PC-9 (cell line): ENCODE measurements around the gene LRCOL1. TPM values are rescaled to one million over a fixed set of nuclear protein-coding genes. Genes with fewer than 3 reads are reported as not detected.

Experiments
- BruUV-seq: library from RNA; stranded (reverse); fragments of 400-500 nt; replicated peaks from 2 replicates; lab custom pipeline; 2021; lab: Mats Ljungman, UMichigan
- CTCF ChIA-PET: fragments of 300-600 bp; sonication (Branson Sonifier 250); formaldehyde crosslinking; loops from one replicate; lab custom pipeline; 2022; ENCODE audit warnings: antibody characterized with exemption; lab: Charles Lee
- POLR2A ChIA-PET: fragments of 300-600 bp; sonication (Branson Sonifier 250); formaldehyde crosslinking; loops from one replicate; lab custom pipeline; 2022; ENCODE audit warnings: antibody characterized with exemption; ENCODE audit not compliant: unreplicated experiment; lab: Charles Lee
- DNase-seq, 2 experiments: peaks; one replicate each; pipeline versions ENCODE4 v3.0.0 to v3.0.0-alpha.2; 2015 to 2022; ENCODE audit warnings: mixed read lengths in 1 of 2
- H2AFZ ChIP-seq: fragments of 200-600 bp; sonication (generic); 2 replicates; pipeline ENCODE4 v1.8.1; 2017; ENCODE audit warnings: antibody characterized with exemption
- H3F3A ChIP-seq: fragments of 200-600 bp; sonication (generic); 2 replicates; pipeline ENCODE4 v1.8.1; 2017; ENCODE audit warnings: antibody characterized with exemption, mild to moderate bottlenecking, low read depth; ENCODE audit not compliant: insufficient read depth
- H3K27ac ChIP-seq: fragments of 200-600 bp; sonication (generic); 2 replicates; pipeline ENCODE4 v1.6.1; 2016; ENCODE audit warnings: mixed run types
- H3K27me3 ChIP-seq: fragments of 200-600 bp; sonication (generic); 2 replicates; pipeline ENCODE4 v1.6.1; 2016; ENCODE audit warnings: low read depth, mixed run types; ENCODE audit not compliant: insufficient read depth
- H3K36me3 ChIP-seq: fragments of 200-600 bp; sonication (generic); 2 replicates; pipeline ENCODE4 v1.6.1; 2016; ENCODE audit warnings: low read depth, mixed run types
- H3K4me1 ChIP-seq: fragments of 200-600 bp; sonication (generic); replicated peaks from 2 replicates; pipeline ENCODE4 v1.6.1; 2016; ENCODE audit warnings: mixed run types; ENCODE audit not compliant: insufficient read depth
- H3K4me2 ChIP-seq: fragments of 200-600 bp; sonication (generic); 2 replicates; pipeline ENCODE4 v1.6.1; 2017; ENCODE audit warnings: mixed run types
- H3K4me3 ChIP-seq: fragments of 200-600 bp; sonication (generic); 2 replicates; pipeline ENCODE4 v1.6.1; 2016; ENCODE audit warnings: mixed run types
- H3K79me2 ChIP-seq: fragments of 200-600 bp; sonication (generic); 2 replicates; pipeline ENCODE4 v1.6.1; 2017; ENCODE audit warnings: low read depth, mixed run types
- H3K9me2 ChIP-seq: fragments of 200-600 bp; sonication (generic); 2 replicates; pipeline ENCODE4 v1.8.1; 2017; ENCODE audit warnings: mild to moderate bottlenecking; ENCODE audit not compliant: insufficient read depth
- H3K9me3 ChIP-seq: fragments of 200-600 bp; sonication (generic); 2 replicates; pipeline ENCODE4 v1.8.1; 2016; ENCODE audit warnings: low read depth; ENCODE audit not compliant: insufficient read depth
- H4K20me1 ChIP-seq: fragments of 200-600 bp; sonication (generic); 2 replicates; pipeline ENCODE4 v1.8.1; 2017; ENCODE audit not compliant: insufficient read depth
- CTCF ChIP-seq: fragments of 200-600 bp; sonication (generic); conservative IDR thresholded peaks from 2 replicates; pipeline ENCODE4 v1.6.1; 2017; ENCODE audit warnings: mixed run types, antibody characterized with exemption, mild to moderate bottlenecking, moderate library complexity
- EZH2 ChIP-seq: fragments of 200-600 bp; sonication (generic); IDR thresholded peaks from 2 replicates; pipeline ENCODE4 v1.8.0; 2017; ENCODE audit warnings: antibody characterized with exemption, low read depth
- intact Hi-C: fragments of 100-400 bp; cut with micrococcal nuclease; formaldehyde crosslinking; loops from one replicate; pipeline ENCODE4 v1.10.0; 2022; ENCODE audit not compliant: unreplicated experiment
- total RNA-seq: library from RNA; stranded (reverse); gene quantifications from 2 replicates; pipeline ENCODE4 v1.2.3, GENCODE V29; 2021

LRCOL1 gene
- total RNA-seq, 1 experiment from 2014 or later, result not detected

DNA sequence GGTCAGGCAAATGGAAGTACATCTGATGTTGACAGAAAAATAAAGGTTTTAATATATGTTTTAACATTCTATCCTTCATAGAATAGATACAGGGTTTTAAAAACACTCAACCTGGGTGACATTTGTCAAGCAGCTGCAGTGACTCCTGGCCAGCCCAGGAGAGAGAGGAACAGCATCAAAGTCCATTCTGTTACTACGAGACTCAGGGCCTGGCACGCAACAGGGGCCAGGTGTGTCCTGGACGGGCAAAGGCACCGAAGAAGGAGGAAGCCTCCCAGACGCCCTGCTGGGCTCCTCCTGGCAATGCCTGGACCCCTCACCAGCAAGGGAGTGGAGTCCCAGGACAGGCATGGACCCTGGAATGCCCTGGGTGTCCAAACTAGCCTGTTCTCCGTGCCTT is 22.1 kb downstream of the LRCOL1 start:
- no peak for TF ChIP-seq CTCF
- BruUV-seq, result no TSS peak

DNA sequence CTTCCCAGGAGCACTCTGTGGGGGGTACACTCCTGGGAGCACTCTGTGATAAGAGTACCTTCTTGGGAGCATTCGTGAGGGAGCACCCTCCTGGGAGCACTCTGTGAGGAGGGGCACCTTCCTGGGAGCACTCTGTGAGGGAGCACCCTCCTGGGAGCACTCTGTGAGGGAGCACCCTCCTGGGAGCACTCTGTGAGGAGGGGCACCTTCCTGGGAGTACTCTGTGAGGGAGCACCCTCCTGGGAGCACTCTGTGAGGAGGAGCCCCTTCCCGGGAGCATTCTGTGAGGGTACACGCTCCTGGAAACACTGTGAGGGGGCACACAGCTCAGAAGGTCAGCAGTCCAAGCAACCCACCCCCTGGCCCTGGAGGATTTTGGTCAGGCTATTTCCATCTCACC is 22.6 kb downstream of the LRCOL1 start:
- no peak overlapping the region for H3K4me2 ChIP-seq
- ChIA-PET POLR2A (interaction anchor here (0.6 kb wide), 1 partner anchor 61 kb away, joined by 7 read pairs; no protein-coding TSS in a partner anchor), CTCF (no interaction called here)
- H3K79me2 ChIP-seq, result no peaks in the 10 kb centered on the region
- no peaks in the 10 kb centered on the region for H4K20me1 ChIP-seq
- DNase-seq, result no peak
- H3K27me3 ChIP-seq, result peaks cover 23% of the 10 kb centered on the region
- no peaks in the 10 kb centered on the region; the same call in 1 of the 2 replicates for H3F3A ChIP-seq
- H3K27ac ChIP-seq, result no peak overlapping the region
- BruUV-seq, result no TSS peak
- H3K4me1 ChIP-seq, result no peaks in the 10 kb centered on the region
- intact Hi-C loops, result no loop called here
- no peaks in the 10 kb centered on the region for H3K9me3 ChIP-seq
- H3K36me3 ChIP-seq, result no peaks in the 10 kb centered on the region
- no peak overlapping the region for H3K4me3 ChIP-seq
- no peak overlapping the region for H2AFZ ChIP-seq
- H3K9me2 ChIP-seq, result no peaks in the 10 kb centered on the region
- TF ChIP-seq EZH2, result no peak
- TF ChIP-seq CTCF, result no peak

More for the DNA sequence above, 22.1 kb downstream of the LRCOL1 start:
- Histone ChIP-seq H3K4me1 (no peaks in the 10 kb centered on the region), H3K4me2 (no peak overlapping the region), H3F3A (no peaks in the 10 kb centered on the region; the same call in 1 of the 2 replicates), H3K27ac (no peak overlapping the region), H4K20me1 (no peaks in the 10 kb centered on the region), H3K9me3 (no peaks in the 10 kb centered on the region), H3K79me2 (no peaks in the 10 kb centered on the region), H2AFZ (no peak overlapping the region), H3K9me2 (no peaks in the 10 kb centered on the region), H3K36me3 (no peaks in the 10 kb centered on the region), H3K4me3 (no peak overlapping the region), H3K27me3 (peaks cover 29% of the 10 kb centered on the region)
- no peak for DNase-seq
- ChIA-PET CTCF (no interaction called here), POLR2A (no interaction called here)
- intact Hi-C loops, result no loop called here

- ChIA-PET POLR2A (no interaction called here), CTCF (no interaction called here)
- Histone ChIP-seq H2AFZ (no peak overlapping the region), H4K20me1 (no peaks in the 10 kb centered on the region), H3K79me2 (no peaks in the 10 kb centered on the region), H3F3A (no peaks in the 10 kb centered on the region; the same call in 1 of the 2 replicates), H3K9me3 (no peaks in the 10 kb centered on the region), H3K9me2 (no peaks in the 10 kb centered on the region), H3K4me2 (no peak overlapping the region), H3K27me3 (peaks cover 16% of the 10 kb centered on the region), H3K4me3 (no peak overlapping the region), H3K27ac (no peak overlapping the region), H3K4me1 (no peaks in the 10 kb centered on the region), H3K36me3 (no peaks in the 10 kb centered on the region)
- intact Hi-C loops, result no loop called here
- DNase-seq, result no peak
- TF ChIP-seq CTCF, result no peak
- TF ChIP-seq EZH2, result no peak
- BruUV-seq, result no TSS peak
These were observed 23.5 kb downstream of the LRCOL1 start for GRCh38 chr12:132586929-132587328.
